PC-9 (cell line): ENCODE results near the gene ADAP1.

Experiments used
- EZH2 ChIP-seq: fragments of 200-600 bp; sonication (generic); IDR thresholded peaks from 2 replicates; pipeline ENCODE4 v1.8.0; 2017; ENCODE audit warnings: antibody characterized with exemption, low read depth
- TF ChIP-seq, protein P1 (sequence below): fragments of 200-600 bp; sonication (generic); conservative IDR thresholded peaks from 2 replicates; pipeline ENCODE4 v1.6.1; 2017; ENCODE audit warnings: mixed run types, antibody characterized with exemption, mild to moderate bottlenecking, moderate library complexity

DNA sequence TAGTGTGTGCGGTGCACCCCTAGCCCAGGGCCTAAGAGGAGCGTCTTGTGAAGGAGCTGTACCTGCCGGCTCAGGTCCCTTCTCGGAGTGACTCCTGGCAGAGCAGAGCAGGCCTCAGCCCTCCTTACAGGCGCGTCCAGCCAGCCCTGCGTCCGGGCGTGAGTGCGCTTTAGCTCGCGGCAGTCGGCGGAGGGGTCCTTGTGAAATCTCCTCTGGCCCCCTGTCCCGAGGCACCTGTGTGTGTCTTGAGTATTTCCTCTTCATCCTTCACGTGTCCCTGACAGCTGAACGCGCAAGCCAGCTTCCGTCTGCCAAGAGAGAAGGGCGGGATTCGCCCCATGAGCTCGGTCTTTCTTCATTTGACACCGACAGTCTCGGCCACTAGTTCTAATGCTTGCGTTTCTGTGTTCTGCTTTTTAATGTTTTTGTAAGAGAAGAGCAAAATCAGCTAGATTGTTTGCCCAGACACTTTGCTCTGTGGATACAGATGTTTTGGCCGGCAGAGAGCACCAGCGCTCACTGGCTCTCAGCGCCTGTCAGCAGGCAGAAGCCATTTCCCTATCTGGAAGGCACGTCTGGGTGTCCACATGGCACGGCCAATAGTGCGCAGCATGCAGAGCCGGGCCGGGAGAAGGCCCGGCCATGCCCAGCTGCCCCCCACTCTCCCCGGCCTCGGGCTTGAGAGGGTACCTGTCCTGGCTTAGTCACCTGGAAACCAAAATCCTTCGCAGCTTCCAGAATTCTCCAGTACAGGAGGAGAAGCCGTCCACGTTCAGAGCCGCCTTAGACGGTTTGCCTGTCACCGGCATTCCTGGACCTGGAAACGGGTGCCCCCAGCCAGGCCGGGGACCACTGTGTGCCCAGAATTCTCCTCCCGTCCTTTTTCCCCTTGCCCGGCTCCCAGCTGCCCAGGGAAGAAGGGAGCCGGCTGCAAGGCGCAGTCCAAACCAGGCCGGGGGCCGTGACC lies 71.1 kb downstream of the ADAP1 start:
- TF ChIP-seq, protein P1, sequence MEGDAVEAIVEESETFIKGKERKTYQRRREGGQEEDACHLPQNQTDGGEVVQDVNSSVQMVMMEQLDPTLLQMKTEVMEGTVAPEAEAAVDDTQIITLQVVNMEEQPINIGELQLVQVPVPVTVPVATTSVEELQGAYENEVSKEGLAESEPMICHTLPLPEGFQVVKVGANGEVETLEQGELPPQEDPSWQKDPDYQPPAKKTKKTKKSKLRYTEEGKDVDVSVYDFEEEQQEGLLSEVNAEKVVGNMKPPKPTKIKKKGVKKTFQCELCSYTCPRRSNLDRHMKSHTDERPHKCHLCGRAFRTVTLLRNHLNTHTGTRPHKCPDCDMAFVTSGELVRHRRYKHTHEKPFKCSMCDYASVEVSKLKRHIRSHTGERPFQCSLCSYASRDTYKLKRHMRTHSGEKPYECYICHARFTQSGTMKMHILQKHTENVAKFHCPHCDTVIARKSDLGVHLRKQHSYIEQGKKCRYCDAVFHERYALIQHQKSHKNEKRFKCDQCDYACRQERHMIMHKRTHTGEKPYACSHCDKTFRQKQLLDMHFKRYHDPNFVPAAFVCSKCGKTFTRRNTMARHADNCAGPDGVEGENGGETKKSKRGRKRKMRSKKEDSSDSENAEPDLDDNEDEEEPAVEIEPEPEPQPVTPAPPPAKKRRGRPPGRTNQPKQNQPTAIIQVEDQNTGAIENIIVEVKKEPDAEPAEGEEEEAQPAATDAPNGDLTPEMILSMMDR, result no peak
- no peak for TF ChIP-seq EZH2
